ENCODE measurements around the gene EXOSC9.

Gene EXOSC9

GRCh38 chr4:121789960-121790829, 10.9 kb upstream of the EXOSC9 start:
- no peaks in the 10 kb centered on the region for H3K9me3 Mint-ChIP-seq
- peak overlapping the region in 1 of 3 experiments; percentile 12 for H3K4me3 Mint-ChIP-seq
- H3K27ac Mint-ChIP-seq: peak overlapping the region; percentile 31 to 94 (median 93)
- no peaks in the 10 kb centered on the region for H3K27me3 Mint-ChIP-seq (ENCODE audit: low read depth)
- peaks cover 47% of the 10 kb centered on the region for H3K4me1 Mint-ChIP-seq
- no peak for TF ChIP-seq CTCF (IDR thresholded peaks at IDR 0.05; ENCODE audit: unreplicated experiment in 3 of 3)
- no peaks in the 10 kb centered on the region for H3K36me3 Mint-ChIP-seq (ENCODE audit: low read depth)

- H3K27ac Mint-ChIP-seq: peak overlapping the region in 1 of 3 experiments; percentile 93
- peaks cover 51% of the 10 kb centered on the region for H3K4me1 Mint-ChIP-seq
- no peaks in the 10 kb centered on the region for H3K9me3 Mint-ChIP-seq
- H3K27me3 Mint-ChIP-seq (ENCODE audit: low read depth): no peaks in the 10 kb centered on the region
- H3K4me3 Mint-ChIP-seq: no peak overlapping the region
- TF ChIP-seq CTCF (IDR thresholded peaks at IDR 0.05; ENCODE audit: unreplicated experiment in 3 of 3): no peak
- H3K36me3 Mint-ChIP-seq (ENCODE audit: low read depth): no peaks in the 10 kb centered on the region
These were observed 10.1 kb upstream of the EXOSC9 start for GRCh38 chr4:121790976-121791375.

GRCh38 chr4:121791481-121791880, 9.6 kb upstream of the EXOSC9 start:
- Mint-ChIP-seq H3K27me3 (ENCODE audit: low read depth) (no peaks in the 10 kb centered on the region), H3K27ac (no peak overlapping the region), H3K4me1 (peaks cover 56% of the 10 kb centered on the region), H3K4me3 (no peak overlapping the region), H3K36me3 (ENCODE audit: low read depth) (no peaks in the 10 kb centered on the region), H3K9me3 (no peaks in the 10 kb centered on the region)
- no peak for TF ChIP-seq CTCF (IDR thresholded peaks at IDR 0.05; ENCODE audit: unreplicated experiment in 3 of 3)

GRCh38 chr4:121792966-121793365, 8.2 kb upstream of the EXOSC9 start:
- H3K9me3 Mint-ChIP-seq: no peaks in the 10 kb centered on the region

GRCh38 chr4:121794505-121795188, 6.5 kb upstream of the EXOSC9 start:
- no peak overlapping the region for H3K4me3 Mint-ChIP-seq
- H3K27ac Mint-ChIP-seq: peak overlapping the region in 2 of 3 experiments; percentile 34 to 83
- H3K27me3 Mint-ChIP-seq (ENCODE audit: low read depth): no peaks in the 10 kb centered on the region
- no peaks in the 10 kb centered on the region for H3K36me3 Mint-ChIP-seq (ENCODE audit: low read depth)
- TF ChIP-seq CTCF (IDR thresholded peaks at IDR 0.05; ENCODE audit: unreplicated experiment in 3 of 3): no peak
- no peaks in the 10 kb centered on the region for H3K9me3 Mint-ChIP-seq
- H3K4me1 Mint-ChIP-seq: peaks cover 36% of the 10 kb centered on the region

More at GRCh38 chr4:121792966-121793365, 8.2 kb upstream of the EXOSC9 start:
- no peak overlapping the region for H3K4me3 Mint-ChIP-seq
- H3K4me1 Mint-ChIP-seq: peaks cover 50% of the 10 kb centered on the region
- H3K36me3 Mint-ChIP-seq (ENCODE audit: low read depth): no peaks in the 10 kb centered on the region
- TF ChIP-seq CTCF (IDR thresholded peaks at IDR 0.05; ENCODE audit: unreplicated experiment in 3 of 3): no peak
- H3K27ac Mint-ChIP-seq: no peak overlapping the region
- no peaks in the 10 kb centered on the region for H3K27me3 Mint-ChIP-seq (ENCODE audit: low read depth)

All from nephron (organoid).